AG04450 (cell line): Measurements from ENCODE around the gene COX6B1. TPM values are rescaled to one million over a fixed set of nuclear protein-coding genes. Genes with fewer than 3 reads are reported as not detected.

Source experiments
- CTCF ChIA-PET: fragments of 300-600, 350-600 bp; formaldehyde crosslinking; extraction: SDS; loops from one replicate; lab custom pipeline; 2022; ENCODE audit warnings: antibody characterized with exemption, inconsistent platforms; lab: Charles Lee
- POLR2A ChIA-PET: fragments of 350-600 bp; formaldehyde crosslinking; extraction: SDS; loops from one replicate; lab custom pipeline; 2021; ENCODE audit warnings: antibody characterized with exemption, inconsistent platforms; lab: Yijun Ruan, JAX
- DNase-seq: peaks from one replicate; pipeline ENCODE4 v3.0.0-alpha.2; 2011; ENCODE audit warnings: low read depth, low spot score
- H3K27ac ChIP-seq: one replicate; pipeline ENCODE4 v1.5.1; 2012; ENCODE audit warnings: low read depth, low read length, control low read depth
- H3K27me3 ChIP-seq: one replicate; pipeline ENCODE4 v1.6.0; 2012; ENCODE audit warnings: low read length; ENCODE audit not compliant: control insufficient read depth, insufficient read depth
- H3K4me3 ChIP-seq: 2 replicates; pipeline ENCODE4 v1.5.1; 2011; ENCODE audit warnings: mild to moderate bottlenecking, low read depth, low read length, control low read depth
- H3K9me3 ChIP-seq: 2 replicates; pipeline ENCODE4 v1.5.1; 2012; ENCODE audit warnings: low read length; ENCODE audit not compliant: control insufficient read depth, insufficient read depth
- CTCF ChIP-seq: IDR thresholded peaks from 2 replicates; pipeline ENCODE4 v1.5.1; 2011; ENCODE audit warnings: low read depth, low read length, control low read depth, inconsistent platforms
- polyA plus RNA-seq: library from polyadenylated mRNA; depleted of rRNA; stranded (reverse); fragments of >200 nt; gene quantifications from 2 replicates; pipeline ENCODE4 v1.2.3, GENCODE V29; 2011

The COX6B1 gene
- polyA plus RNA-seq, 1 experiment = 398 TPM

DNA sequence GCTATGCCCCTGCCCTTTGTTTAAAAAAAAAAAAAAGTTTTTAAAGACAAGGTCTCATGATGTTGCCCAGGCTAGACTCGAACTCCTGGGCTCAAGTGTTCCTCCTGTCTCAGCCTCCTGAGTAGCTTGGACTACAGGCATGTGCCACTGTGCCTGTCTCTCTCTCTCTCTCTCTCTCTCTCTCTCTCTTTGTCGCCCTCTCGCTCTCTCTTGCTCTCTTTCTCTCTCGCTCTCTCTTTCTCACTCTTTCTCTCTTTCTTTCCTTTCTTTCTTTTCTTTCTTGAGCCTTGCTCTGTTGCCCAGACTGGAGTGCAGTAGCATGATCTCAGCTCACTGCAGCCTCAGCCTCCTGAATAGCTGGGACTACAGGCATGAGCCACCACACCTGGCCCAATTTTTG is 7.5 kb downstream of the COX6B1 start:
- no peak for TF ChIP-seq CTCF
- Histone ChIP-seq H3K27me3 (no peaks in the 10 kb centered on the region), H3K9me3 (no peaks in the 10 kb centered on the region), H3K27ac (no peak overlapping the region), H3K4me3 (no peak overlapping the region)
- DNase-seq = no peak
- CTCF ChIA-PET = interaction anchor here (1.3 to 1.6 kb wide), 2 partner anchors 106 to 108 kb away, joined by 6 read pairs; no protein-coding TSS in a partner anchor
- POLR2A ChIA-PET = interaction anchor here (0.8 kb wide), 1 partner anchor 8 kb away, joined by 4 read pairs; the partner anchor contains the start of gene COX6B1

DNA sequence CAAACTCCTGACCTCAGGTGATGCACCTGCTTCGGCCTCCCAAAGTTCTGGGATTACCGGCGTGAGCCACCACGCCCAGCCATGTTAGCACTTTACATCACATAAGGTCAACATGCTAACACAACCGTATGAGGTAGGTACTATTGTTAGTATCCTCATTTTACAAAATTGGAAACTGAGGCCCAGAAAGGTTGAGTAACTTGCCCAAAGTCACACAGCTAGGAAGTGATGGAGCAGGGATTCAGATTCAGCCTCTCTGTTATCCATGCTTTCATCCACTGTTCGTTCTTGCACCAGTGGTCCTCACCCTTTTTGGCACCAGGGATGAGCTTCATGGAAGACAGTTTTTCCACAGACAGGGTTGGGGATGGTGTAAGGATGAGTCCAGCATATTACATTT is 8.6 kb downstream of the COX6B1 start:
- ChIA-PET POLR2A (no interaction called here), CTCF (interaction anchor here (1.3 to 1.6 kb wide), 2 partner anchors 107 to 109 kb away, joined by 6 read pairs; no protein-coding TSS in a partner anchor)
- no peak overlapping the region for H3K4me3 ChIP-seq
- no peak overlapping the region for H3K27ac ChIP-seq
- no peaks in the 10 kb centered on the region for H3K9me3 ChIP-seq
- DNase-seq = no peak
- H3K27me3 ChIP-seq = no peaks in the 10 kb centered on the region
- TF ChIP-seq CTCF = no peak

DNA sequence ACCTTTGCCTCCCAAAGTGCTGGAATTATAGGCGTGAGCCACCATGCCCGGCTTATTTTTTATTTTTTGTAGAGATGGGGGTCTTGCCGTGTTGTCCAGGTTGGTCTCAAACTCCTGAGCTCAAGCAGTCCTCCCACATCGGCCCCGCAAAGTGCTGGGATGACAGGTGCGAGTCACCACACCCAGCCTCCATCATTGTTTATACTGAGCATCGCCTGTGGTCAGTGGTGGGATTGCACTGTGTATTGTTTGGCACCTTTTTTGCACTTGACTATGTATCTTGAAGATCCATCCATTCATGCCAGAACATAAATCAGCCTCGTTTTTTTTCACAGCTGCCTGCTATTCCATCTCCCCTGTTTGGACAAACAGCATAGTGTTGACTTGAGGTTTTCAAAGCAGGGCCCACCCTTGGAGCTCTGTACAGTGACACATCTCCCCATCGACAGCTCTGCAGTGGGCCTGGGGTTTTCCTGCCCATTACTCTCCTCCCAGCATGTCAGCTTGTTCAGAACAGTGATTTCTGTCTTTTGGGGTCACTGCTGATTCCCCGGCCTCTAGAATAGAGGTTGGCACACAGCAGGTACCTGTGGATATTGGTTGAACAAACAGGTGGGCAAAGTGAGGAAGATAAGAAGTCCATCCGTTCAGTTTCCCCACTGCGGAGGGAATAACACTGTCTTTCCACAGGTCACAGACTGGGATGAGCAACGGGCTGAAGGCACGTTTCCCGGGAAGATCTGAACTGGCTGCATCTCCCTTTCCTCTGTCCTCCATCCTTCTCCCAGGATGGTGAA is 10.0 kb downstream of the COX6B1 start:
- Histone ChIP-seq H3K9me3 (no peaks in the 10 kb centered on the region), H3K27ac (no peak overlapping the region), H3K27me3 (no peaks in the 10 kb centered on the region), H3K4me3 (no peak overlapping the region)
- TF ChIP-seq CTCF = peak; percentile 30; the same call in 1 of the 2 replicates
- POLR2A ChIA-PET = no interaction called here
- DNase-seq = no peak
- CTCF ChIA-PET = interaction anchor here (0.6 kb wide), 1 partner anchor 69 kb away, joined by 3 read pairs; no protein-coding TSS in a partner anchor

- Histone ChIP-seq H3K27me3 (no peaks in the 10 kb centered on the region), H3K9me3 (no peaks in the 10 kb centered on the region), H3K4me3 (no peak overlapping the region), H3K27ac (no peak overlapping the region)
- ChIA-PET CTCF (interaction anchor here (0.6 to 1.0 kb wide), 3 partner anchors 33 to 158 kb away, joined by 3 read pairs; no protein-coding TSS in a partner anchor), POLR2A (no interaction called here)
- no peak for TF ChIP-seq CTCF
- no peak for DNase-seq
These were observed 13.8 kb downstream of the COX6B1 start for GRCh38 chr19:35661995-35662340.

GRCh38 chr19:35663981-35664380 is 15.9 kb downstream of the COX6B1 start:
- ChIA-PET CTCF (interaction anchor here (0.8 to 1.1 kb wide), 2 partner anchors 17 to 156 kb away, joined by 3 to 8 read pairs; no protein-coding TSS in a partner anchor), POLR2A (no interaction called here)
- no peak for TF ChIP-seq CTCF
- H3K27ac ChIP-seq = no peak overlapping the region
- no peaks in the 10 kb centered on the region for H3K9me3 ChIP-seq
- DNase-seq = no peak
- no peaks in the 10 kb centered on the region for H3K27me3 ChIP-seq
- H3K4me3 ChIP-seq = no peak overlapping the region
